Measurements from ENCODE around the gene GPR151.

Gene GPR151

GRCh38 chr5:146482775-146483174, 33.2 kb downstream of the GPR151 start:
- H3K27ac ChIP-seq (ENCODE audit: extremely low read depth, low read depth, low read length) = no peak overlapping the region
- POLR2A ChIA-PET = no interaction called here
- peak; percentile 66 for TF ChIP-seq FEZF1 (tag by site-specific recombination; IDR thresholded peaks at IDR 0.05)
- TF ChIP-seq ZNF560 (tag by site-specific recombination; IDR thresholded peaks at IDR 0.05; ENCODE audit: borderline replicate concordance) = no peak
- TF ChIP-seq AEBP2 (tag by site-specific recombination; IDR thresholded peaks at IDR 0.05; ENCODE audit: borderline replicate concordance) = no peak
- TF ChIP-seq ZNF692 (tag by site-specific recombination; IDR thresholded peaks at IDR 0.05) = no peak
- no peak for TF ChIP-seq ZBTB26 (tag by site-specific recombination; optimal IDR thresholded peaks at IDR 0.05)
- TF ChIP-seq ZBTB11 (tag by site-specific recombination; conservative IDR thresholded peaks at IDR 0.05; ENCODE audit: low read depth) = no peak
- H3K36me3 ChIP-seq (ENCODE audit: control insufficient read depth in 2 of 2, insufficient read depth in 1 of 2, low read length in 2 of 2) = peaks cover 60 to 73% of the 10 kb centered on the region in 2 experiments
- no peaks in the 10 kb centered on the region for H3K4me1 ChIP-seq (ENCODE audit: control insufficient read depth, insufficient read depth, low read length)
- CTCF ChIA-PET = no interaction called here
- no peaks in the 10 kb centered on the region for H3K9me3 ChIP-seq (ENCODE audit: control insufficient read depth, insufficient read depth, low read depth, low read length)
- no peak overlapping the region for H3K4me3 ChIP-seq (ENCODE audit: low read depth, low read length)

- no peaks in the 10 kb centered on the region for H3K9me3 ChIP-seq (ENCODE audit: control insufficient read depth, insufficient read depth, low read depth, low read length)
- H3K36me3 ChIP-seq (ENCODE audit: control insufficient read depth in 2 of 2, insufficient read depth in 1 of 2, low read length in 2 of 2) = peaks cover 62 to 74% of the 10 kb centered on the region in 2 experiments
- no peak overlapping the region for H3K27ac ChIP-seq (ENCODE audit: extremely low read depth, low read depth, low read length)
- H3K4me3 ChIP-seq (ENCODE audit: low read depth, low read length) = no peak overlapping the region
- no peaks in the 10 kb centered on the region for H3K4me1 ChIP-seq (ENCODE audit: control insufficient read depth, insufficient read depth, low read length)
- POLR2A ChIA-PET = no interaction called here
- CTCF ChIA-PET = interaction anchor here (0.7 kb wide), 1 partner anchor 900 kb away, joined by 3 read pairs; no protein-coding TSS in a partner anchor
- TF ChIP-seq ZNF560 (tag by site-specific recombination; IDR thresholded peaks at IDR 0.05; ENCODE audit: borderline replicate concordance) (no peak), ZNF555 (tag by site-specific recombination; conservative IDR thresholded peaks at IDR 0.05) (no peak), ZBTB26 (tag by site-specific recombination; optimal IDR thresholded peaks at IDR 0.05) (no peak), ZFP3 (tag by site-specific recombination; IDR thresholded peaks at IDR 0.05; ENCODE audit: low read depth) (no peak), ZNF184 (tag by site-specific recombination; IDR thresholded peaks at IDR 0.05) (no peak), ZNF707 (tag by site-specific recombination; IDR thresholded peaks at IDR 0.05) (no peak), ZNF837 (tag by site-specific recombination; IDR thresholded peaks at IDR 0.05) (no peak), REST (tag by site-specific recombination; IDR thresholded peaks at IDR 0.05) (no peak), PBX3 (CRISPR knock-in tag; IDR thresholded peaks at IDR 0.05) (no peak), INSM2 (tag by site-specific recombination; IDR thresholded peaks at IDR 0.05) (no peak), ZNF514 (tag by site-specific recombination; IDR thresholded peaks at IDR 0.05) (no peak)
Measured at GRCh38 chr5:146475906-146476305, 40.1 kb downstream of the GPR151 start.
